Spleen (tissue), 11 donors: Measurements from ENCODE around the gene TARBP1. TPM values are rescaled to one million over a fixed set of nuclear protein-coding genes. Genes with fewer than 3 reads are reported as not detected.

Experiments used
- DNase-seq: peaks from one replicate; pipeline ENCODE4 v3.0.0-alpha.2; 2020
- H3K27ac ChIP-seq, 8 donors: fragments of 200-600 bp; sonication (generic) in 7 of 8; 1 replicate in 4 of 8; 2 replicates in 4 of 8; pipeline versions ENCODE4 v1.5.0 to v1.8.0; 2016 to 2021; ENCODE audit warnings: inconsistent platforms in 4 of 8, mild to moderate bottlenecking in 4 of 8, moderate library complexity in 1 of 8
- H3K27me3 ChIP-seq, 7 donors: fragments of 200-600 bp; sonication (generic) in 6 of 7; replicated peaks in 1 of 7; 1 replicate in 4 of 7; 2 replicates in 3 of 7; pipeline versions ENCODE4 v1.5.0 to v1.8.0; 2016 to 2021; ENCODE audit warnings: inconsistent platforms in 3 of 7, mild to moderate bottlenecking in 1 of 7
- H3K36me3 ChIP-seq, 6 donors: fragments of 200-600 bp; sonication (generic) in 5 of 6; 1 replicate in 4 of 6; 2 replicates in 2 of 6; pipeline versions ENCODE4 v1.5.0 to v1.8.0; 2016 to 2021; ENCODE audit warnings: inconsistent platforms in 2 of 6
- H3K4me1 ChIP-seq, 6 donors: fragments of 200-600 bp; sonication (generic) in 5 of 6; 1 replicate in 3 of 6; 2 replicates in 3 of 6; pipeline versions ENCODE4 v1.5.0 to v1.8.0; 2016 to 2021; ENCODE audit warnings: inconsistent platforms in 3 of 6
- H3K4me3 ChIP-seq, 8 donors: fragments of 200-600 bp; sonication (generic) in 7 of 8; 1 replicate in 4 of 8; 2 replicates in 4 of 8; pipeline versions ENCODE4 v1.5.0 to v1.8.0; 2016 to 2021; ENCODE audit warnings: inconsistent platforms in 4 of 8, mild to moderate bottlenecking in 4 of 8, moderate library complexity in 2 of 8
- H3K9me3 ChIP-seq, 8 donors: fragments of 200-600 bp; sonication (generic) in 7 of 8; 1 replicate in 4 of 8; 2 replicates in 4 of 8; pipeline versions ENCODE4 v1.5.0 to v1.8.0; 2016 to 2021; ENCODE audit warnings: inconsistent platforms in 4 of 8
- CTCF ChIP-seq, 11 experiments: fragments of 200-600 bp in 7 of 11; fragments of 450-650 bp in 4 of 11; sonication (generic) in 4 of 11; IDR thresholded peaks in 8 of 11; conservative IDR thresholded peaks in 3 of 11; 1 replicate in 7 of 11; 2 replicates in 4 of 11; pipeline versions ENCODE4 v1.4.0 to v1.8.0; 2016 to 2021; ENCODE audit warnings: antibody characterized with exemption in 11 of 11, inconsistent platforms in 4 of 11, mild to moderate bottlenecking in 1 of 11
- POLR2A ChIP-seq, 3 donors: fragments of 450-650 bp; IDR thresholded peaks; one replicate each; pipeline ENCODE4 v1.5.1; 2017; ENCODE audit warnings: antibody characterized with exemption in 3 of 3, mild to moderate bottlenecking in 1 of 3
- POLR2AphosphoS5 ChIP-seq, 3 donors: sonication (generic); formaldehyde crosslinking; IDR thresholded peaks; one replicate each; pipeline ENCODE4 v1.5.1; 2017; ENCODE audit warnings: antibody characterized with exemption in 3 of 3
- WGBS, 5 donors: extraction: QIAGEN DNeasy Blood & Tissue Kit in 3 of 5; methylation state at CpG; one replicate each; pipeline versions ENCODE4 v1.1.5 to v1.1.7; 2013 to 2018; 5-methylcytosine and 5-hydroxymethylcytosine counted together
- intact Hi-C: fragments of 100-400 bp; cut with DNase I; formaldehyde crosslinking; loops from one replicate; pipeline ENCODE4 v1.15.0; 2023; ENCODE audit warnings: low total_unique reads
- polyA plus RNA-seq, 3 donors: library from polyadenylated mRNA; stranded (reverse); fragments of 200-250 nt; gene quantifications; one replicate each; pipeline ENCODE4 v1.2.1, GENCODE V29; 2013
- total RNA-seq, 7 donors: library from RNA; depleted of rRNA in 3 of 7; stranded (reverse); fragments of >200 nt in 3 of 7; fragmentation: NEBNext Ultra II Directional in 4 of 7; extraction: Animal tissue kit (Norgen Biotek cat#: 25700) in 4 of 7; gene quantifications; one replicate each; pipeline versions ENCODE4 v1.1.0 to v1.2.1, GENCODE V29; 2016 to 2021
- donor health status: healthy with polysubstance abuse.
- donor health status: DM: no; HTN: no; CAD: no; lungs with moderate emphysema.
- donor health status: DM: no; HTN: no; CAD: no.
- donor health status: Bipolar disorder and iron deficiency.
- donor health status: healthy.
- donor health status: DM: no; HTN: no; CAD: no.
- donor health status: DM: yes; HTN: yes; CAD: no.

The TARBP1 gene
- total and polyA plus RNA-seq, 10 donors = 27.1 to 99.7 (median 40.3) TPM

- 85 to 96% (median 94%) methylated on average over 7 to 11 of the region's 11 CpGs for WGBS, 5 donors
- TF ChIP-seq CTCF (IDR thresholded peaks at IDR 0.05 in 8 of 11, conservative IDR thresholded peaks at IDR 0.05 in 3 of 11) = no peak
- no peak for TF ChIP-seq POLR2A (IDR thresholded peaks at IDR 0.05)
- no peak for TF ChIP-seq POLR2AphosphoS5 (IDR thresholded peaks at IDR 0.05)
- intact Hi-C loops = no loop called here
- no peak overlapping the region for H3K27ac ChIP-seq
- no peaks in the 10 kb centered on the region for H3K4me1 ChIP-seq
- peaks cover 0 to 97% (median 31%) of the 10 kb centered on the region in 6 donors for H3K36me3 ChIP-seq
- H3K4me3 ChIP-seq = no peak overlapping the region
- DNase-seq = no peak
- no peaks in the 10 kb centered on the region for H3K9me3 ChIP-seq
- no peaks in the 10 kb centered on the region for H3K27me3 ChIP-seq
Measured at GRCh38 chr1:234412830-234413229, 66.1 kb downstream of the TARBP1 start.

- no peak for DNase-seq
- 79 to 88% (median 82%) methylated on average over 5 of the region's 5 CpGs for WGBS, 5 donors
- intact Hi-C loops = no loop called here
Measured at GRCh38 chr1:234409328-234409727, 69.7 kb downstream of the TARBP1 start.

GRCh38 chr1:234408757-234409156 lies 70.2 kb downstream of the TARBP1 start:
- intact Hi-C loops = no loop called here
- Histone ChIP-seq H3K4me3 (no peak overlapping the region), H3K27me3 (no peaks in the 10 kb centered on the region), H3K4me1 (no peaks in the 10 kb centered on the region), H3K9me3 (no peaks in the 10 kb centered on the region), H3K27ac (peak overlapping the region in 2 of 8 donors; percentile 30 to 55), H3K36me3 (peaks cover 0 to 77% (median 19%) of the 10 kb centered on the region in 6 donors)
- TF ChIP-seq POLR2AphosphoS5 (IDR thresholded peaks at IDR 0.05) (no peak), POLR2A (IDR thresholded peaks at IDR 0.05) (no peak), CTCF (IDR thresholded peaks at IDR 0.05 in 8 of 11, conservative IDR thresholded peaks at IDR 0.05 in 3 of 11) (no peak)
- 89 to 94% (median 93%) methylated on average over 9 of the region's 9 CpGs for WGBS, 5 donors
- DNase-seq = no peak

More at GRCh38 chr1:234409328-234409727, 69.7 kb downstream of the TARBP1 start:
- Histone ChIP-seq H3K4me1 (no peaks in the 10 kb centered on the region), H3K9me3 (no peaks in the 10 kb centered on the region), H3K36me3 (peaks cover 0 to 82% (median 23%) of the 10 kb centered on the region in 6 donors), H3K27ac (peak overlapping the region in 2 of 8 donors; percentile 8 to 30), H3K4me3 (no peak overlapping the region), H3K27me3 (no peaks in the 10 kb centered on the region)
- TF ChIP-seq CTCF (IDR thresholded peaks at IDR 0.05 in 8 of 11, conservative IDR thresholded peaks at IDR 0.05 in 3 of 11) (peak in 1 of 11 experiments; percentile 6), POLR2A (IDR thresholded peaks at IDR 0.05) (no peak), POLR2AphosphoS5 (IDR thresholded peaks at IDR 0.05) (no peak)

GRCh38 chr1:234406871-234407270 lies 72.1 kb downstream of the TARBP1 start:
- no peak for DNase-seq
- Histone ChIP-seq H3K9me3 (no peaks in the 10 kb centered on the region), H3K27me3 (no peaks in the 10 kb centered on the region), H3K4me3 (no peak overlapping the region), H3K36me3 (peaks cover 0 to 58% (median 7%) of the 10 kb centered on the region in 6 donors), H3K27ac (no peak overlapping the region), H3K4me1 (peaks cover 0 to 5% (median 0%) of the 10 kb centered on the region in 6 donors)
- WGBS, 5 donors = 86 to 95% (median 90%) methylated on average over 4 of the region's 4 CpGs
- intact Hi-C loops = no loop called here
- TF ChIP-seq POLR2A (IDR thresholded peaks at IDR 0.05) (no peak), CTCF (IDR thresholded peaks at IDR 0.05 in 8 of 11, conservative IDR thresholded peaks at IDR 0.05 in 3 of 11) (no peak), POLR2AphosphoS5 (IDR thresholded peaks at IDR 0.05) (no peak)
